ENCODE data around the gene ISLR. TPM values are rescaled to one million over a fixed set of nuclear protein-coding genes. Genes with fewer than 3 reads are reported as not detected.

The ISLR gene
- total RNA-seq, 2 donors from 2014 or later, result 51.9 to 59.9 TPM

- peak overlapping the region; percentile 80 to 88 for H3K27ac ChIP-seq
- no peaks in the 10 kb centered on the region for H3K27me3 ChIP-seq
- no peaks in the 10 kb centered on the region for H3K9me3 ChIP-seq
- DNase-seq (ENCODE audit: low spot score), result no peak
- peaks cover 0 to 53% of the 10 kb centered on the region in 2 donors for H3K4me1 ChIP-seq
- peak overlapping the region; percentile 36 to 58 for H3K4me3 ChIP-seq
- TF ChIP-seq CTCF (IDR thresholded peaks at IDR 0.05), result no peak
- H3K36me3 ChIP-seq, result no peaks in the 10 kb centered on the region
Observed at GRCh38 chr15:74136540-74136813, 37.0 kb upstream of the ISLR start.

DNA sequence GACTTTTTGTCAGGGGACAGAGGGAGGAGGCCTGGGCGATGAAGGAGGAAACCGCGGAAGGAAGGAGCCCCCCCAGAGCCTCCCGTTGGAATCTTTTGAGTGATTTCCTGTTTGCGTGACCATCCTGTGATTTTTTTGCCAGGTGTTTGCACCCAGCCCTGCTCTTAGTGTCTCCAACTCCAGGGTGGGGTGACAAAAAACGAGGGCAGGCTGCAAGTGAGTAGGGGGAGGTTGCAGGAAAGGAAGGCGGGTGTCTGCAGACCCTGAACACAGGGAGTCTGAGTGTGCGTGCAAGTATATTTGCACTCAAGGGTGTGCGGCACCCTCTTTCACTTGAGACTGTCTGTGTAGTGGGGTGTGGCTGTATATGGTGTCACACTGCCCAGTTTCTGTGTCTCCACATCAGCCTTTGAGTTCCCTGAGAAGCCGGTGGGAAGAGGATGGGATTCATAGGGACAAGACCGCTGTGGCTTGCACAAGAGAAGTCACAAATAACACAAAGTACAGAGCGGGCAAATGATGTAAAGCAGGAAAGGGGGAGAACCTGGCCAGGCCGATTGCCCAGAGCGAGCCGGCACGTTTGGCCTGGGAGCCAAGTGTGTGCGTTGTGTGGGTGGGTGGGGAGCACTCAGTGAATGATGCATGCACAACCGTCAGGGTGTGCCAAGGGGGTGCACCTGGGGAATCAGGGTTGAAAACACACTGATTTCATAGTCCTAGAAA, 36.5 kb upstream of the ISLR start:
- H3K36me3 ChIP-seq, result no peaks in the 10 kb centered on the region
- peaks cover 0 to 53% of the 10 kb centered on the region in 2 donors for H3K4me1 ChIP-seq
- no peak for DNase-seq (ENCODE audit: low spot score)
- H3K27me3 ChIP-seq, result no peaks in the 10 kb centered on the region
- TF ChIP-seq CTCF (IDR thresholded peaks at IDR 0.05), result no peak
- H3K27ac ChIP-seq, result peak overlapping the region; percentile 80 to 88
- no peaks in the 10 kb centered on the region for H3K9me3 ChIP-seq
- H3K4me3 ChIP-seq, result peak overlapping the region; percentile 36 to 58

DNA sequence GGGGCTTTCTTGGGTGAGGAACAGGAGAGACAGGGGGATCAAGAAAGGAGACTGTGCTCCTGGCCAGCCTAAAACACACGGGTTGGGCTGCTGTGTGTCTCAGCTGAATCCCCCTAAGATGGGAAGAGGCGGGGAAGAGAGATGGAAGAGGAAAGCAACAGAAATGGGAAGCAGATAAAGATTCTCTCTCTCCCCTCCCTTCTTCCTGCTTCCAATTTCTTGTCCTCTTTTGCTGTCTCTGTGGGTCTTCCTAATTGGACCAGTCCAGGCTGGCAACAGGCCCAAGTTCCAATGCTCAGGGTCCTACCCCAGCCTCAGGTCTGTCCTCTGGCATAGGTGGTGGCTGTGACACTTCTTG, 36.0 kb upstream of the ISLR start:
- no peaks in the 10 kb centered on the region for H3K9me3 ChIP-seq
- H3K4me1 ChIP-seq, result peaks cover 0 to 49% of the 10 kb centered on the region in 2 donors
- H3K4me3 ChIP-seq, result no peak overlapping the region
- no peak for TF ChIP-seq CTCF (IDR thresholded peaks at IDR 0.05)
- no peaks in the 10 kb centered on the region for H3K36me3 ChIP-seq
- H3K27me3 ChIP-seq, result no peaks in the 10 kb centered on the region
- no peak for DNase-seq (ENCODE audit: low spot score)
- H3K27ac ChIP-seq, result peak overlapping the region; percentile 80 to 88

- no peak for DNase-seq (ENCODE audit: low spot score)
- H3K36me3 ChIP-seq, result no peaks in the 10 kb centered on the region
- no peaks in the 10 kb centered on the region for H3K9me3 ChIP-seq
- no peak overlapping the region for H3K27ac ChIP-seq
- H3K27me3 ChIP-seq, result no peaks in the 10 kb centered on the region
- H3K4me1 ChIP-seq, result peaks cover 0 to 39% of the 10 kb centered on the region in 2 donors
- TF ChIP-seq CTCF (IDR thresholded peaks at IDR 0.05), result no peak
- H3K4me3 ChIP-seq, result no peak overlapping the region
Observed at GRCh38 chr15:74138642-74139041, 34.9 kb upstream of the ISLR start.

DNA sequence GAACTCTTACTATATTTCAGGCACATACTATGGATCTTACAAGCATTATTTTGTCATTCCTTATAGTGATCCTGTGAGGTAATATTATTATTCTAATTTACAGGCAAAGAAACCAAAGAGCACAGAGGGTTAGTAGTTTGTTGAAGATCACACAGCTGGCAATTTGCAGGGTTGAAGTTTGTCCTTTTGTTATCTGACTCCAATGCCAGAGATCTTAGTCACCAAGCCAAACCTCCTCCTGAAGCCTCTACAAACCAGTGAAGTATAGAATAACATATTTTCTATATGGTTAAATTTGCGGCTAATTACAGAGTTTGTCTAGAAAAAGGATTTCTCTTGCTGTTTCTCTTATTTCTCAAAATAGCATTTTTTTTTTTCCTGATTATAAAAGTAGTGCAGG, 31.9 kb upstream of the ISLR start:
- H3K36me3 ChIP-seq, result no peaks in the 10 kb centered on the region
- H3K4me3 ChIP-seq, result no peak overlapping the region
- no peak for TF ChIP-seq CTCF (IDR thresholded peaks at IDR 0.05)
- H3K4me1 ChIP-seq, result peaks cover 0 to 12% of the 10 kb centered on the region in 2 donors
- no peak for DNase-seq (ENCODE audit: low spot score)
- no peak overlapping the region for H3K27ac ChIP-seq
- H3K9me3 ChIP-seq, result peaks cover 0 to 7% of the 10 kb centered on the region in 2 donors
- H3K27me3 ChIP-seq, result no peaks in the 10 kb centered on the region

GRCh38 chr15:74144153-74144775, 29.2 kb upstream of the ISLR start:
- H3K4me3 ChIP-seq, result no peak overlapping the region
- peaks cover 0 to 13% of the 10 kb centered on the region in 2 donors for H3K9me3 ChIP-seq
- H3K4me1 ChIP-seq, result no peaks in the 10 kb centered on the region
- no peaks in the 10 kb centered on the region for H3K27me3 ChIP-seq
- no peaks in the 10 kb centered on the region for H3K36me3 ChIP-seq
- DNase-seq (ENCODE audit: low spot score), result no peak
- no peak for TF ChIP-seq CTCF (IDR thresholded peaks at IDR 0.05)
- H3K27ac ChIP-seq, result no peak overlapping the region

Data from right atrium auricular region (tissue), 2 donors.